Measurements from ENCODE around the gene SYNE3. TPM values are rescaled to one million over a fixed set of nuclear protein-coding genes. Genes with fewer than 3 reads are reported as not detected.

The SYNE3 gene
- total RNA-seq, 2 experiments from 2014 or later: 64.0 to 64.1 TPM

DNA sequence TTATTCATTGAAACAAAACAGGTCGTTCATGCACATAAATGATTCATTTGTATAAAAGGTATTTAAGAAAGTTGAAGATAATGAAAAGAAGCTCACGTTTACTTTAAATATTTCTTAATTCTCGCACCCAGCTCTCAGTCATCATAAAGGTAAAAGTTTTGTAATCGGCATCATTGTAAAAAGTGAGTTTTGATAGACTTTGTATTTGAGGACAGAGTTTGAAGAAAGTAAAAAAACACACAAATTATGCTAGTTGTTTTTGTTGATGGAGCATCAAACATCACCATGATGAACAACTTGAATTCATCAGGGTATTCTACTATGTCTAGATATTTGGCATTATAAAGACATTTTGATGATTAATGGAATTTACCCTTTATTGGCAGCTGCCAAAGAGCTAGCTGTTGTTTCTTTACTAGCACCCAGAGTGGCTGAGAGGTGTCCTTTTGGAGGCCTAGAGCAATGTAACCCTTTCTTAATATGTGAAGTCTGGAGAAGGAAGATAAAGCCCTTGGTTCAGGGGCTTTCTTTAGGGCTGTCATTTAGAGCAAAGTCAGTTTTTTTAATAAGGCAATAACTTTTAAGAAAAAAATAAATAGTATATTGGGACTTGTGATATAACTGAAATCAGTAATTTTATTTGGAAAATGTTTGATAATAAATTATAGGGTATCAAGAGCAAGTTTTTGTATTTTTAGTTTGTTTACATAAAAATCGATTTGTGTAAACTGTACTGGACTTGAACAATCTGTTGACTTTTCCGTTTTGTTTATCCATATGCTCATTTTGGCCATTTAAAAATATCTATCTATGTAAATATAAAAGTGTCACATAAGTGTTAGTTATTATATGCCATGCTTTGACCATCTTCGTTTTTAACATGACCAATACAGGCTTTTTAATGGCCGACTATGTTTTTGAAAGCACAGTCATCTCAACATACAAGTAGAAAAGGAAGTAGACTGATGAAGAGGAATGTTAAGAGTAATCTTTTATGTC lies 25.8 kb upstream of the SYNE3 start:
- ATAC-seq (no peak), DNase-seq (no peak)
- TF ChIP-seq, protein P1, sequence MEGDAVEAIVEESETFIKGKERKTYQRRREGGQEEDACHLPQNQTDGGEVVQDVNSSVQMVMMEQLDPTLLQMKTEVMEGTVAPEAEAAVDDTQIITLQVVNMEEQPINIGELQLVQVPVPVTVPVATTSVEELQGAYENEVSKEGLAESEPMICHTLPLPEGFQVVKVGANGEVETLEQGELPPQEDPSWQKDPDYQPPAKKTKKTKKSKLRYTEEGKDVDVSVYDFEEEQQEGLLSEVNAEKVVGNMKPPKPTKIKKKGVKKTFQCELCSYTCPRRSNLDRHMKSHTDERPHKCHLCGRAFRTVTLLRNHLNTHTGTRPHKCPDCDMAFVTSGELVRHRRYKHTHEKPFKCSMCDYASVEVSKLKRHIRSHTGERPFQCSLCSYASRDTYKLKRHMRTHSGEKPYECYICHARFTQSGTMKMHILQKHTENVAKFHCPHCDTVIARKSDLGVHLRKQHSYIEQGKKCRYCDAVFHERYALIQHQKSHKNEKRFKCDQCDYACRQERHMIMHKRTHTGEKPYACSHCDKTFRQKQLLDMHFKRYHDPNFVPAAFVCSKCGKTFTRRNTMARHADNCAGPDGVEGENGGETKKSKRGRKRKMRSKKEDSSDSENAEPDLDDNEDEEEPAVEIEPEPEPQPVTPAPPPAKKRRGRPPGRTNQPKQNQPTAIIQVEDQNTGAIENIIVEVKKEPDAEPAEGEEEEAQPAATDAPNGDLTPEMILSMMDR (IDR thresholded peaks at IDR 0.05): no peak
- POLR2A ChIA-PET: no interaction called here
- intact Hi-C loops (cut with micrococcal nuclease): no loop called here
- Mint-ChIP-seq H3K27ac (no peak overlapping the region), H3K9me3 (no peaks in the 10 kb centered on the region), H3K36me3 (ENCODE audit: low read depth) (peaks cover 16% of the 10 kb centered on the region), H3K4me3 (no peak overlapping the region), H3K4me1 (ENCODE audit: low read depth) (peaks cover 54% of the 10 kb centered on the region), H3K27me3 (no peaks in the 10 kb centered on the region)
- CTCF ChIA-PET: interaction anchor here (1.4 kb wide), 1 partner anchor 100 kb away, joined by 3 read pairs; no protein-coding TSS in a partner anchor

DNA sequence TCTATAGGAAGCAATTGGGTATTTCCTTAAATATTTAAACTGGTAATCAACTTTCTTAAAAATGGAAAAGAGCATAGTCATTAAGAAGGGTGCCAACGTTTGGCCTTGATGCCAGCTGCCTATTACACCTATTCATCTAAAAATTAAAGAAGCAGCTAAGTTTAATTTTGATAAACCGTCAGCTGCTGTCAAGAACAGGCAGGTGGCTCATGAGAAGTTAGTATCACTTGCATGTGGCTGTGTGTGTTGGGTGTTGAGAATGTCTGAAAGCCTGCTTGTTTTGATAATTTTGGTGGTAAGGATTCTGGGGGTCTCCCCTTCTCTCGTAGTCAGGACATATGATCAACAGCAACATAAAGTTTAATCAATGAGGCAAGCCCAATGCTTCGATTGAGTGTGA lies 24.9 kb upstream of the SYNE3 start:
- ATAC-seq (no peak), DNase-seq (no peak)
- Mint-ChIP-seq H3K9me3 (no peaks in the 10 kb centered on the region), H3K4me3 (no peak overlapping the region), H3K27ac (no peak overlapping the region), H3K36me3 (ENCODE audit: low read depth) (peaks cover 16% of the 10 kb centered on the region), H3K27me3 (no peaks in the 10 kb centered on the region), H3K4me1 (ENCODE audit: low read depth) (peaks cover 59% of the 10 kb centered on the region)
- intact Hi-C loops (cut with micrococcal nuclease): no loop called here
- TF ChIP-seq, protein P1 (IDR thresholded peaks at IDR 0.05): no peak
- ChIA-PET POLR2A (no interaction called here), CTCF (interaction anchor here (1.4 kb wide), 1 partner anchor 99 kb away, joined by 3 read pairs; no protein-coding TSS in a partner anchor)

DNA sequence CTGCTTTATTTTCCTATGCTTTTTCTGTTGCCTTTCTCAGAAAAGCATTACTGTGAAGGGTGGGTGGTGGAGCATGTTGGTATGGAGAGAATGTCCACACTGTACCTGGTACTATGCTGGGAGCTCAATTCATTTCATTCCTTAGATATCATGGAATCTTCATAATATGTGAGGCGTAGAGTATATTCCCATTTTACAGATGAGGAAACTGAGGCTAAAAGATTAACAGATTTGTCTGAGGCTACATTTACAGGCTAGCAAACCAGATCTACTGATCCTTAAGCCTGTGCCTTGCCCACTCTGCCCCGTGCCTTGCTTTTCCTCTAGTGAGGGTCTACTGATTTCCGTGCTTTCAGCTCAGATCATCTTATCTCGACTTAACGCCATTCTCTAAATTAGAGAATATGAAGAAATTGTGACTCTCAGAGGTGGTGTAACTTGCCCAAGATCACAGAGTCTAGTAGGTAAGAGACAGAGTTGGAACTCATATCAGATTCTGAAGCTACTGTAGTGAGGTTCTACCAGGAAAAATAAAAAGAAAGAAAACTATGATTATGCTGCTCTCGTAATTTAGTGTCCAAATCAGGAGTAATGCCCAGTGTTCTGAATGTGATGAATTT lies 23.9 kb upstream of the SYNE3 start:
- POLR2A ChIA-PET: no interaction called here
- intact Hi-C loops (cut with micrococcal nuclease): no loop called here

DNA sequence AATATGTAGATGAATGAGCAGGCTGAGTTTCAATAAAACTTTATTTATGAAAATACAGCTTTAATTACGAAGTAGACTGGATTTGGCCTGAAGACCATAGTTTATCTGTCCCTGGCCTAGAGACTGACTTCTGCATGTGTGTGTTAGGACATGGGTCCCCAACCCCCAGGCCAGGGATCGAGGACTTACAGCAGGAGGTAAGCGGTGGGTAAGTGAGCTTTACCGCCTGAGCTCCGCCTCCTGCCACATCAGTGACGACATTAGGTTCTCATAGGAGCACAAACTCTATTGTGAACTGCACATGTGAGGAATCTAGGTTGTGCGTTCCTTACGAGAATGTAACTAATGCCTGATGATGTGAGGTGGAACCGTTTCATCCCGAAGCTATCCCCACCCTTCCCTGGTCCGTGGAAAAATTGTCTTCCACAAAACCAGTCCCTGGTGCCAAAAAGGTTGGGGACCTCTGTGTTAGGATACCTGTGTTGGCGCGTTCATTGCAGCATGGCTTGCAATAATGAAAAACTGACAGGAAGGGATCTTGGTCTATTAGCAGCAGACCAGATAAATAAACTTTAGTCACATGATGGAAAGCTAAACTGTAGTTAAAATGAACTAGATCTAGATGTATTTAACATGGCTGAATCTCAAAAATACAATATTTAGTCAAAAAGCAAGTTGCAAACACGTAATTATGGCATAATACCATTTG lies 22.5 kb upstream of the SYNE3 start:
- no peak for DNase-seq
- ATAC-seq: no peak
- Mint-ChIP-seq H3K4me1 (ENCODE audit: low read depth) (peaks cover 56% of the 10 kb centered on the region), H3K36me3 (ENCODE audit: low read depth) (peaks cover 9% of the 10 kb centered on the region), H3K9me3 (no peaks in the 10 kb centered on the region), H3K27ac (no peak overlapping the region), H3K4me3 (no peak overlapping the region), H3K27me3 (no peaks in the 10 kb centered on the region)
- ChIA-PET CTCF (interaction anchor here (0.8 to 4.0 kb wide), 5 partner anchors 12 to 95 kb away, joined by 3 to 23 read pairs (median 3); no protein-coding TSS in a partner anchor), POLR2A (no interaction called here)
- intact Hi-C loops (cut with micrococcal nuclease): no loop called here
- TF ChIP-seq, protein P1 (IDR thresholded peaks at IDR 0.05): no peak

More for the DNA sequence above, 23.9 kb upstream of the SYNE3 start:
- no peaks in the 10 kb centered on the region for H3K27me3 Mint-ChIP-seq
- TF ChIP-seq, protein P1 (IDR thresholded peaks at IDR 0.05): no peak
- H3K4me3 Mint-ChIP-seq: no peak overlapping the region
- CTCF ChIA-PET: interaction anchor here (0.9 to 1.4 kb wide), 2 partner anchors 96 to 98 kb away, joined by 3 read pairs; no protein-coding TSS in a partner anchor
- H3K27ac Mint-ChIP-seq: no peak overlapping the region
- H3K9me3 Mint-ChIP-seq: no peaks in the 10 kb centered on the region
- ATAC-seq: no peak
- H3K36me3 Mint-ChIP-seq (ENCODE audit: low read depth): peaks cover 16% of the 10 kb centered on the region
- peaks cover 60% of the 10 kb centered on the region for H3K4me1 Mint-ChIP-seq (ENCODE audit: low read depth)
- no peak for DNase-seq

All from activated CD8-positive, alpha-beta T cell treated with anti-CD3 and anti-CD28 coated beads for 36 hours (primary cell).